Measurements from ENCODE around the gene RASGEF1B.
A peak's percentile ranks its signal among the peaks of the same experiment; 100 is the strongest.

The RASGEF1B gene

DNA sequence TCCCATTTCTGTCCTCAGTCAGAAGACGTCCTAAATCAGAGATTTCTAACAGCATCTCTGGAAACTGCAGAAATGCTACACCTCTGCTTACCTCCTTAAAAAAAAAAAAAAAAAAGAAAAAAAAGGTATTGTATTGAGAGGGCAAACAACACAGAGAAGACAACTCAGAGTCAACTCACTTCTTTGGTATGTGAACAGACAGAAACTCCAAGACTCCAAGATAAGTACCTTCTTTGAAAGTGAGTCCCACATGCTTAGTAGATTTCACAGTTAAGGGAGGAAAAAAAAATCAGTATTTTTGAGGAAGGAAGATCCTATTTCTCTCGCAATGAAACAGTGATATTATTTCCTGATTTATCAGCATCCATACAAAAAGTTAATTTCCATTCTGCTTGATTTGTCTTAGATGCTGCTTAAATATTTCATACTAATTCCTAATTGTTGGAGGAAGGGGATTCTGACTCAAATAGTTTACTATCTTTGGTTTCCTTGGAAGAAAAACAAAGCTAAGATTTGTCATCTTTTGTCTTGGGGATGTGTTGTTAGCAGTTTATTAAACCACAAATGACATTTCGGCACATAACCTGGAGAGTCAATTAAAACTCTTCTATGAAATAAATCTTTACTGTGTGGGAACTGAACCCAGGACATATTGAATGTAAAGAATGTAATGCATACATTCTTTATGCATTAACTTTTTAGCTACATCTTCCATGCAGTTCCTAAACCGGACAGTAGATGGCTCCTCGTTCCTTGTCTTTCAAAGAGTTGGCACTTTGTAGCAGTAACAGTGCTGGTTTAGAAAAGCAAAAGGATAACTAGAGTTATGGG is 4.7 kb downstream of the RASGEF1B start:
- TF ChIP-seq CTCF (conservative IDR thresholded peaks at IDR 0.05; ENCODE audit: low read depth, low read length) = peak; percentile 92
- peak; percentile 83 for DNase-seq (ENCODE audit: low read depth)
- H3K4me3 ChIP-seq (ENCODE audit: low read depth, low read length) = no peak overlapping the region

- H3K4me3 ChIP-seq (ENCODE audit: low read depth, low read length) = no peak overlapping the region
- no peak for DNase-seq (ENCODE audit: low read depth)
- TF ChIP-seq CTCF (conservative IDR thresholded peaks at IDR 0.05; ENCODE audit: low read depth, low read length) = no peak
These were observed 6.0 kb downstream of the RASGEF1B start for GRCh38 chr4:81465406-81466340.

GRCh38 chr4:81460834-81461233 is 10.9 kb downstream of the RASGEF1B start:
- no peak for TF ChIP-seq CTCF (conservative IDR thresholded peaks at IDR 0.05; ENCODE audit: low read depth, low read length)
- no peak for DNase-seq (ENCODE audit: low read depth)
- H3K4me3 ChIP-seq (ENCODE audit: low read depth, low read length) = no peak overlapping the region

DNA sequence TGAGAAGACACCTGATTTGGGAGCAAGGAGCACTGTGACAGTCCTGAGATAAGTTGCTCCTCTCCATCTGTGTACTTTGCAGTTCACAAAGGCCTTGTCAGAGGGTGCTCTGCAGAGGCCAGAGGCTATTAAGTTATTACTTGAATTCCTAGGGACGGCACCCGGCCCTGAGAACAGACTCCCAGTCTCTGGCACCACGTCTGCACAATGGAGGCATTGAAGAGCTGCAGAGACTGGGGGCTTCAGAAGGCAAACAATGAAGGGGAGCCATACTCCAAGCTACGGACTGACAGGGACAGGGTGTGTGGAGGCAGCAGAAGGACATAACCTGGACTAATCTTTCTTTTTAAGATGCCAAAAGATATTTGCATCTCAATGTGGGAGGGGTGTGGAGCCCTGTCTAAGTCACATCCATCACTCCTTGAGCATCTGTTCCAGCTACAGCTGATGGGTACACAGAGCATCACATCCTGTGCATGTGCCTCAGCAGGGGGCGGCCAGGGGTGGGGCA is 11.5 kb downstream of the RASGEF1B start:
- no peak for DNase-seq (ENCODE audit: low read depth)
- TF ChIP-seq CTCF (conservative IDR thresholded peaks at IDR 0.05; ENCODE audit: low read depth, low read length) = no peak
- H3K4me3 ChIP-seq (ENCODE audit: low read depth, low read length) = no peak overlapping the region

GRCh38 chr4:81459228-81459627 is 12.5 kb downstream of the RASGEF1B start:
- no peak overlapping the region for H3K4me3 ChIP-seq (ENCODE audit: low read depth, low read length)
- no peak for DNase-seq (ENCODE audit: low read depth)
- TF ChIP-seq CTCF (conservative IDR thresholded peaks at IDR 0.05; ENCODE audit: low read depth, low read length) = no peak

GRCh38 chr4:81457921-81458520 is 13.7 kb downstream of the RASGEF1B start:
- no peak for DNase-seq (ENCODE audit: low read depth)
- no peak for TF ChIP-seq CTCF (conservative IDR thresholded peaks at IDR 0.05; ENCODE audit: low read depth, low read length)
- H3K4me3 ChIP-seq (ENCODE audit: low read depth, low read length) = no peak overlapping the region

Measured in choroid plexus epithelial cell (primary cell).